H9 (cell line): Measurements from ENCODE around the gene SGTA. TPM values are rescaled to one million over a fixed set of nuclear protein-coding genes. Genes with fewer than 3 reads are reported as not detected.

Experiments used
- DNase-seq: peaks from one replicate; pipeline ENCODE4 v3.0.0-alpha.2; 2017
- H2AFZ ChIP-seq: one replicate; pipeline ENCODE4 v1.6.1; 2013; ENCODE audit warnings: mild to moderate bottlenecking, low read length, control low read depth, moderate library complexity
- H2AK5ac ChIP-seq: 2 replicates; pipeline ENCODE4 v1.6.1; 2013; ENCODE audit warnings: low read length, control low read depth, mixed read lengths; ENCODE audit not compliant: insufficient read length
- H2BK120ac ChIP-seq: one replicate; pipeline ENCODE4 v1.6.1; 2013; ENCODE audit warnings: low read depth, mild to moderate bottlenecking, low read length, control low read depth, inconsistent platforms; ENCODE audit not compliant: poor library complexity, severe bottlenecking
- H2BK12ac ChIP-seq: 2 replicates; pipeline ENCODE4 v1.6.1; 2013; ENCODE audit warnings: low read length, control low read depth, mixed read lengths, low read depth; ENCODE audit not compliant: insufficient read length
- H2BK15ac ChIP-seq: 2 replicates; pipeline ENCODE4 v1.6.1; 2013; ENCODE audit warnings: low read depth, low read length, control low read depth
- H2BK20ac ChIP-seq: one replicate; pipeline ENCODE4 v1.6.1; 2013; ENCODE audit warnings: low read depth, mild to moderate bottlenecking, low read length, control low read depth, inconsistent platforms; ENCODE audit not compliant: poor library complexity, severe bottlenecking
- H2BK5ac ChIP-seq: 2 replicates; pipeline ENCODE4 v1.6.1; 2013; ENCODE audit warnings: low read length, control low read depth, mixed read lengths; ENCODE audit not compliant: insufficient read length
- H3K14ac ChIP-seq: 2 replicates; pipeline ENCODE4 v1.6.1; 2013; ENCODE audit warnings: low read length, control low read depth; ENCODE audit not compliant: insufficient read depth
- H3K18ac ChIP-seq: 2 replicates; pipeline ENCODE4 v1.6.1; 2013; ENCODE audit warnings: low read depth, mild to moderate bottlenecking, mixed read lengths, low read length, control low read depth; ENCODE audit not compliant: insufficient read length
- H3K23ac ChIP-seq: 2 replicates; pipeline ENCODE4 v1.6.1; 2013; ENCODE audit warnings: low read length, control low read depth, mixed read lengths, low read depth; ENCODE audit not compliant: insufficient read length
- H3K23me2 ChIP-seq: 2 replicates; pipeline ENCODE4 v1.6.1; 2013; ENCODE audit warnings: low read depth, mild to moderate bottlenecking, mixed read lengths, low read length, control low read depth; ENCODE audit not compliant: insufficient read length, poor library complexity, severe bottlenecking
- H3K27ac ChIP-seq: 2 replicates; pipeline ENCODE4 v1.5.1; 2013; ENCODE audit warnings: low read length, control low read depth, mixed read lengths, low read depth; ENCODE audit not compliant: insufficient read length
- H3K27me3 ChIP-seq: 2 replicates; pipeline ENCODE4 v1.6.1; 2013; ENCODE audit warnings: low read length, control low read depth, inconsistent platforms; ENCODE audit not compliant: insufficient read depth
- H3K4ac ChIP-seq: 2 replicates; pipeline ENCODE4 v1.6.1; 2013; ENCODE audit warnings: low read depth, mild to moderate bottlenecking, control low read depth, inconsistent platforms, low read length, moderate library complexity
- H3K4me1 ChIP-seq: 2 replicates; pipeline ENCODE4 v1.6.1; 2013; ENCODE audit warnings: low read length, control low read depth, inconsistent platforms; ENCODE audit not compliant: insufficient read depth
- H3K4me2 ChIP-seq: 2 replicates; pipeline ENCODE4 v1.6.1; 2013; ENCODE audit warnings: low read length, control low read depth, mixed read lengths; ENCODE audit not compliant: insufficient read length, insufficient read depth
- H3K56ac ChIP-seq: 2 replicates; pipeline ENCODE4 v1.6.1; 2013; ENCODE audit warnings: low read depth, mild to moderate bottlenecking, mixed read lengths, low read length, control low read depth; ENCODE audit not compliant: insufficient read length
- H3K79me1 ChIP-seq: 2 replicates; pipeline ENCODE4 v1.6.1; 2013; ENCODE audit warnings: low read depth, mild to moderate bottlenecking, moderate library complexity, low read length, control low read depth, inconsistent platforms; ENCODE audit not compliant: insufficient read depth, poor library complexity, severe bottlenecking
- H3K79me2 ChIP-seq: 2 replicates; pipeline ENCODE4 v1.6.1; 2013; ENCODE audit warnings: low read length, control low read depth, inconsistent platforms; ENCODE audit not compliant: insufficient read depth
- H3K9ac ChIP-seq: 2 replicates; pipeline ENCODE4 v1.6.1; 2013; ENCODE audit warnings: low read length, control low read depth, mixed read lengths; ENCODE audit not compliant: insufficient read length; ENCODE audit errors: extremely low read depth
- H3K9me3 ChIP-seq: one replicate; pipeline ENCODE4 v1.6.1; 2013; ENCODE audit warnings: low read depth, low read length, inconsistent platforms; ENCODE audit not compliant: control insufficient read depth
- H3T11ph ChIP-seq: one replicate; pipeline ENCODE4 v1.6.1; 2013; ENCODE audit warnings: mild to moderate bottlenecking, low read length, control low read depth, inconsistent platforms
- H4K20me1 ChIP-seq: one replicate; pipeline ENCODE4 v1.6.1; 2013; ENCODE audit not compliant: control insufficient read depth, insufficient read length, insufficient read depth
- H4K5ac ChIP-seq: 2 replicates; pipeline ENCODE4 v1.6.1; 2013; ENCODE audit warnings: low read depth, mild to moderate bottlenecking, mixed read lengths, low read length, control low read depth; ENCODE audit not compliant: insufficient read length
- H4K8ac ChIP-seq: replicated peaks from 2 replicates; pipeline ENCODE4 v1.6.1; 2013; ENCODE audit warnings: low read length, control low read depth, mixed read lengths, low read depth; ENCODE audit not compliant: insufficient read length
- H4K91ac ChIP-seq: 2 replicates; pipeline ENCODE4 v1.6.1; 2013; ENCODE audit warnings: low read depth, mild to moderate bottlenecking, moderate library complexity, mixed read lengths, low read length, control low read depth; ENCODE audit not compliant: insufficient read length
- H3K27ac Mint-ChIP-seq, 3 experiments: 2 replicates in 2 of 3; 3 replicates in 1 of 3; pipeline ENCODE4 v1.8.0; 2020 to 2021; ENCODE audit warnings: mixed read lengths in 3 of 3, mild to moderate bottlenecking in 1 of 3, moderate library complexity in 1 of 3
- H3K27me3 Mint-ChIP-seq: 2 replicates; pipeline ENCODE4 v1.8.0; 2021; ENCODE audit warnings: low read depth, mild to moderate bottlenecking, moderate library complexity, mixed read lengths
- H3K36me3 Mint-ChIP-seq, 3 experiments: 2 replicates in 2 of 3; 3 replicates in 1 of 3; pipeline ENCODE4 v1.8.0; 2020 to 2021; ENCODE audit warnings: low read depth in 3 of 3, mixed read lengths in 3 of 3; ENCODE audit not compliant: insufficient read depth in 1 of 3
- H3K4me1 Mint-ChIP-seq, 2 experiments: 2 replicates each; pipeline ENCODE4 v1.8.0; 2020; ENCODE audit warnings: mixed read lengths in 2 of 2
- H3K4me3 Mint-ChIP-seq, 2 experiments: 2 replicates in 1 of 2; 3 replicates in 1 of 2; pipeline ENCODE4 v1.8.0; 2020 to 2021; ENCODE audit warnings: mild to moderate bottlenecking in 2 of 2, mixed read lengths in 2 of 2, moderate library complexity in 1 of 2
- H3K9me3 Mint-ChIP-seq, 2 experiments: 2 replicates in 1 of 2; 3 replicates in 1 of 2; pipeline ENCODE4 v1.8.0; 2020; ENCODE audit warnings: mild to moderate bottlenecking in 2 of 2, mixed read lengths in 2 of 2, moderate library complexity in 1 of 2
- CTCF ChIP-seq: fragments of 200-600 bp; sonication (generic); conservative IDR thresholded peaks from 3 replicates; pipeline ENCODE4 v1.8.0; 2021; ENCODE audit warnings: antibody characterized with exemption, mild to moderate bottlenecking
- WGBS: extraction: QIAGEN DNeasy Blood & Tissue Kit; methylation state at CpG from one replicate; pipeline ENCODE4 v1.1.7; 2013; ENCODE audit warnings: missing lambda C conversion rate, low lambda C conversion rate, mixed read lengths; ENCODE audit not compliant: insufficient read length; ENCODE audit errors: extremely low coverage; 5-methylcytosine and 5-hydroxymethylcytosine counted together
- total RNA-seq: library from RNA; stranded (reverse); gene quantifications from 2 replicates; pipeline ENCODE4 v1.2.1, GENCODE V29; 2021

The SGTA gene
- total RNA-seq, 1 experiment from 2014 or later, result 102 TPM

GRCh38 chr19:2754659-2755447, 28.2 kb downstream of the SGTA start:
- Histone ChIP-seq H3K23me2 (no peaks in the 10 kb centered on the region), H2BK5ac (no peak overlapping the region), H3K4ac (no peak overlapping the region), H2BK120ac (no peak overlapping the region), H2BK15ac (no peak overlapping the region), H2BK12ac (no peak overlapping the region), H3K23ac (no peak overlapping the region), H3K4me2 (no peak overlapping the region), H3K18ac (no peak overlapping the region), H3K27ac (no peak overlapping the region), H4K91ac (no peak overlapping the region), H3K79me2 (no peaks in the 10 kb centered on the region), H3K9ac (no peak overlapping the region), H4K8ac (no peak overlapping the region), H3K14ac (no peak overlapping the region), H2AK5ac (no peak overlapping the region), H2AFZ (no peak overlapping the region), H4K20me1 (no peaks in the 10 kb centered on the region), H3T11ph (no peak overlapping the region), H3K56ac (no peak overlapping the region), H3K27me3 (no peaks in the 10 kb centered on the region), H3K79me1 (no peaks in the 10 kb centered on the region), H2BK20ac (no peak overlapping the region), H3K4me1 (no peaks in the 10 kb centered on the region), H3K9me3 (no peaks in the 10 kb centered on the region), H4K5ac (no peak overlapping the region)
- peaks cover 5% of the 10 kb centered on the region; the same call in 1 of the 2 replicates for H3K27me3 Mint-ChIP-seq
- DNase-seq, result no peak
- no peak overlapping the region for H3K4me3 Mint-ChIP-seq
- H3K9me3 Mint-ChIP-seq, result no peaks in the 10 kb centered on the region
- no CpG with 5 or more reads among the region's 43 CpGs for whole genome bisulfite sequencing
- no peak for TF ChIP-seq CTCF
- no peak overlapping the region for H3K27ac Mint-ChIP-seq
- no peaks in the 10 kb centered on the region for H3K4me1 Mint-ChIP-seq
- H3K36me3 Mint-ChIP-seq, result peaks cover 13 to 58% (median 48%) of the 10 kb centered on the region in 3 experiments; a peak in 6 of 7 replicates
